Measurements from ENCODE around the gene SH3TC1.

The SH3TC1 gene

GRCh38 chr4:8267077-8267476, 68.0 kb downstream of the SH3TC1 start:
- DNase-seq: peak; percentile 71 to 76

GRCh38 chr4:8268211-8268610, 69.1 kb downstream of the SH3TC1 start:
- no peak for DNase-seq

GRCh38 chr4:8268901-8269534, 69.9 kb downstream of the SH3TC1 start:
- DNase-seq: no peak

- DNase-seq: no peak
Observed at GRCh38 chr4:8269535-8270417, 70.7 kb downstream of the SH3TC1 start, which contains the start of gene HTRA3. Gene HTRA3 (plus strand): TSS chr4:8269754. CDS start chr4:8269969, 215 bp downstream.

GRCh38 chr4:8270418-8270771, 71.3 kb downstream of the SH3TC1 start:
- no peak for DNase-seq

GRCh38 chr4:8270912-8271815, 72.1 kb downstream of the SH3TC1 start:
- DNase-seq: no peak

- no peak for DNase-seq
Observed at GRCh38 chr4:8271821-8272220, 72.7 kb downstream of the SH3TC1 start.

- no peak for DNase-seq
Observed at GRCh38 chr4:8272472-8273428, 73.7 kb downstream of the SH3TC1 start.

GRCh38 chr4:8273450-8273849, 74.4 kb downstream of the SH3TC1 start:
- DNase-seq: no peak

GRCh38 chr4:8274066-8274652, 75.1 kb downstream of the SH3TC1 start:
- DNase-seq: no peak

GRCh38 chr4:8274765-8275547, 75.9 kb downstream of the SH3TC1 start:
- DNase-seq: no peak

- DNase-seq: no peak
Observed at GRCh38 chr4:8275548-8275910, 76.4 kb downstream of the SH3TC1 start.

- no peak for DNase-seq
Observed at GRCh38 chr4:8276358-8277240, 77.5 kb downstream of the SH3TC1 start.

- no peak for DNase-seq
Observed at GRCh38 chr4:8277356-8278008, 78.4 kb downstream of the SH3TC1 start.

- no peak for DNase-seq
Observed at GRCh38 chr4:8278009-8278395, 78.9 kb downstream of the SH3TC1 start.

GRCh38 chr4:8278421-8279287, 79.6 kb downstream of the SH3TC1 start:
- peak; percentile 21 to 33 for DNase-seq

- DNase-seq: no peak
Observed at GRCh38 chr4:8279321-8280157, 80.4 kb downstream of the SH3TC1 start.
